ENCODE data around the gene RPS10. TPM values are rescaled to one million over a fixed set of nuclear protein-coding genes. Genes with fewer than 3 reads are reported as not detected.

Gene RPS10
- total RNA-seq, 2 experiments from 2014 or later, result 1,714 to 2,938 TPM

- no peaks in the 10 kb centered on the region for H3K9me2 ChIP-seq (ENCODE audit: insufficient read depth, low read length)
- peak overlapping the region; percentile 59 for H3K4me2 ChIP-seq (ENCODE audit: low read length)
- TF ChIP-seq EZH2phosphoT487 (IDR thresholded peaks at IDR 0.05; ENCODE audit: borderline replicate concordance, low read depth, low read length) (no peak), CTCF (conservative IDR thresholded peaks at IDR 0.05; ENCODE audit: low read length) (no peak)
- intact Hi-C loops (cut with micrococcal nuclease; ENCODE audit: unreplicated experiment), result no loop called here
- ChIA-PET CTCF (ENCODE audit: unreplicated experiment) (interaction anchor here (0.6 kb wide), 1 partner anchor 25 kb away, joined by 3 read pairs; no protein-coding TSS in a partner anchor), POLR2A (interaction anchor here (0.9 kb wide), 2 partner anchors 10 to 15 kb away, joined by 3 read pairs; partner anchors contain the start of gene RPS10)
- H3K27ac ChIP-seq (ENCODE audit: low read depth, low read length, poor library complexity, severe bottlenecking), result peak overlapping the region; percentile 86
- H3K4me3 ChIP-seq (ENCODE audit: low read depth, low read length, poor library complexity, severe bottlenecking), result peak overlapping the region; percentile 20
- H3K9me3 ChIP-seq (ENCODE audit: low read length), result peaks cover 17% of the 10 kb centered on the region
- H3K79me2 ChIP-seq (ENCODE audit: insufficient read depth, low read depth, low read length), result no peaks in the 10 kb centered on the region
- H4K20me1 ChIP-seq (ENCODE audit: insufficient read depth, low read length), result no peaks in the 10 kb centered on the region
- no peaks in the 10 kb centered on the region; the same call in 1 of the 2 replicates for H3K36me3 ChIP-seq (ENCODE audit: insufficient read depth, low read length)
- peak; percentile 86 for DNase-seq (ENCODE audit: low spot score)
- no TSS peak for BruUV-seq (replicated peaks)
- peak overlapping the region; percentile 84 for H2AFZ ChIP-seq (ENCODE audit: low read length)
- peaks cover 28% of the 10 kb centered on the region for H3K4me1 ChIP-seq (ENCODE audit: insufficient read depth, low read length, poor library complexity, severe bottlenecking)
Observed at GRCh38 chr6:34441526-34441925, 15.7 kb upstream of the RPS10 start.

- intact Hi-C loops (cut with micrococcal nuclease; ENCODE audit: unreplicated experiment), result no loop called here
- H3K27ac ChIP-seq (ENCODE audit: low read depth, low read length, poor library complexity, severe bottlenecking), result no peak overlapping the region
- H3K9me3 ChIP-seq (ENCODE audit: low read length), result peaks cover 17% of the 10 kb centered on the region
- no peaks in the 10 kb centered on the region for H4K20me1 ChIP-seq (ENCODE audit: insufficient read depth, low read length)
- H3K4me3 ChIP-seq (ENCODE audit: low read depth, low read length, poor library complexity, severe bottlenecking), result no peak overlapping the region
- ChIA-PET POLR2A (interaction anchor here (0.6 kb wide), 1 partner anchor 302 kb away, joined by 4 read pairs; no protein-coding TSS in a partner anchor), CTCF (ENCODE audit: unreplicated experiment) (no interaction called here)
- no peaks in the 10 kb centered on the region for H3K79me2 ChIP-seq (ENCODE audit: insufficient read depth, low read depth, low read length)
- TF ChIP-seq CTCF (conservative IDR thresholded peaks at IDR 0.05; ENCODE audit: low read length) (no peak), EZH2phosphoT487 (IDR thresholded peaks at IDR 0.05; ENCODE audit: borderline replicate concordance, low read depth, low read length) (no peak)
- DNase-seq (ENCODE audit: low spot score), result no peak
- peaks cover 28% of the 10 kb centered on the region for H3K4me1 ChIP-seq (ENCODE audit: insufficient read depth, low read length, poor library complexity, severe bottlenecking)
- H3K36me3 ChIP-seq (ENCODE audit: insufficient read depth, low read length), result no peaks in the 10 kb centered on the region; the same call in 1 of the 2 replicates
- no peak overlapping the region for H3K4me2 ChIP-seq (ENCODE audit: low read length)
- H3K9me2 ChIP-seq (ENCODE audit: insufficient read depth, low read length), result no peaks in the 10 kb centered on the region
- no peak overlapping the region for H2AFZ ChIP-seq (ENCODE audit: low read length)
- no TSS peak for BruUV-seq (replicated peaks)
Observed at GRCh38 chr6:34439442-34439841, 13.6 kb upstream of the RPS10 start.

- no peak overlapping the region for H3K4me3 ChIP-seq (ENCODE audit: low read depth, low read length, poor library complexity, severe bottlenecking)
- H3K36me3 ChIP-seq (ENCODE audit: insufficient read depth, low read length), result no peaks in the 10 kb centered on the region; the same call in 1 of the 2 replicates
- H3K27ac ChIP-seq (ENCODE audit: low read depth, low read length, poor library complexity, severe bottlenecking), result no peak overlapping the region
- no peak overlapping the region for H2AFZ ChIP-seq (ENCODE audit: low read length)
- peaks cover 28% of the 10 kb centered on the region for H3K4me1 ChIP-seq (ENCODE audit: insufficient read depth, low read length, poor library complexity, severe bottlenecking)
- no peaks in the 10 kb centered on the region for H4K20me1 ChIP-seq (ENCODE audit: insufficient read depth, low read length)
- H3K9me3 ChIP-seq (ENCODE audit: low read length), result peaks cover 17% of the 10 kb centered on the region
- H3K9me2 ChIP-seq (ENCODE audit: insufficient read depth, low read length), result no peaks in the 10 kb centered on the region
- ChIA-PET POLR2A (no interaction called here), CTCF (ENCODE audit: unreplicated experiment) (no interaction called here)
- no peak overlapping the region for H3K4me2 ChIP-seq (ENCODE audit: low read length)
- no TSS peak for BruUV-seq (replicated peaks)
- H3K79me2 ChIP-seq (ENCODE audit: insufficient read depth, low read depth, low read length), result no peaks in the 10 kb centered on the region
- TF ChIP-seq EZH2phosphoT487 (IDR thresholded peaks at IDR 0.05; ENCODE audit: borderline replicate concordance, low read depth, low read length) (no peak), CTCF (conservative IDR thresholded peaks at IDR 0.05; ENCODE audit: low read length) (no peak)
- DNase-seq (ENCODE audit: low spot score), result no peak
- intact Hi-C loops (cut with micrococcal nuclease; ENCODE audit: unreplicated experiment), result no loop called here
Observed at GRCh38 chr6:34438705-34439104, 12.8 kb upstream of the RPS10 start.

Data from OCI-LY7 (cell line).